ENCODE data around the gene FAT1. TPM values are rescaled to one million over a fixed set of nuclear protein-coding genes. Genes with fewer than 3 reads are reported as not detected.

FAT1 gene
- total RNA-seq, 1 donor from 2014 or later, result 84.3 TPM

DNA sequence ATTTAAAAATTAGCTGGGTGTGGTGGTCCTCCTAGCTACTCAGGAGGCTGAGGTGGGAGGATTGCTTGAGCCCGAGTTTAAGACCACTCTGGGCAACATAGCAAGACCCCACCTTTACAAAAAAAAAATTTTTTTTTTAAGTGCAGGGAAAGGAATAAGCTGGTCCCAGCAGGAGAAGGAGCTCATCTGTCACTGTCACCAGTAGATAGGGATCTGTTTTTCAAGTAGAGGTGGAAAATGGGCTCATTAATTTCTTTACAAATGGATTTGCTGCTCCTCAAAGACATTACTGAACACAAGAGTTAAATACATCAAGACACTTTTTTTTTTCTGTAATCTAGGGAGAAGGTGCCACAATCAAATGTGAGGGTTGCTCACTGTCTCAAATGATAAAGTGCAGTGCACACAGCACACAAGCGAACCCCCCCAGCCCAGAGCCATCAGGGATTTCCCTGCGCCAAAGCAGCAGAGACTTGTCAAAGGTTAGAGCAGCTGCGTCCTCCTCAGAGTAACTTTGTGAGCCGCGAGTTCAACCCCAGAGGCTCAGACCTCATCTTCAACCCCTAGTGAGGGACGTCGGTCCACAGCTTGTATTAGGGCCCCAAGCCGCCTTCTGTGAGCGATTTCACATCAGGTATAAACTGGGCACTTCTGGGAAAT is 154.0 kb downstream of the FAT1 start:
- Histone ChIP-seq H3K36me3 (no peaks in the 10 kb centered on the region), H3K4me1 (no peaks in the 10 kb centered on the region), H3K4me3 (peak overlapping the region; percentile 1), H3K27ac (no peak overlapping the region), H3K27me3 (no peaks in the 10 kb centered on the region), H3K9me3 (no peaks in the 10 kb centered on the region)
- no peak for DNase-seq
- no peak for ATAC-seq
- TF ChIP-seq, protein P1, sequence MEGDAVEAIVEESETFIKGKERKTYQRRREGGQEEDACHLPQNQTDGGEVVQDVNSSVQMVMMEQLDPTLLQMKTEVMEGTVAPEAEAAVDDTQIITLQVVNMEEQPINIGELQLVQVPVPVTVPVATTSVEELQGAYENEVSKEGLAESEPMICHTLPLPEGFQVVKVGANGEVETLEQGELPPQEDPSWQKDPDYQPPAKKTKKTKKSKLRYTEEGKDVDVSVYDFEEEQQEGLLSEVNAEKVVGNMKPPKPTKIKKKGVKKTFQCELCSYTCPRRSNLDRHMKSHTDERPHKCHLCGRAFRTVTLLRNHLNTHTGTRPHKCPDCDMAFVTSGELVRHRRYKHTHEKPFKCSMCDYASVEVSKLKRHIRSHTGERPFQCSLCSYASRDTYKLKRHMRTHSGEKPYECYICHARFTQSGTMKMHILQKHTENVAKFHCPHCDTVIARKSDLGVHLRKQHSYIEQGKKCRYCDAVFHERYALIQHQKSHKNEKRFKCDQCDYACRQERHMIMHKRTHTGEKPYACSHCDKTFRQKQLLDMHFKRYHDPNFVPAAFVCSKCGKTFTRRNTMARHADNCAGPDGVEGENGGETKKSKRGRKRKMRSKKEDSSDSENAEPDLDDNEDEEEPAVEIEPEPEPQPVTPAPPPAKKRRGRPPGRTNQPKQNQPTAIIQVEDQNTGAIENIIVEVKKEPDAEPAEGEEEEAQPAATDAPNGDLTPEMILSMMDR (IDR thresholded peaks at IDR 0.05), result no peak
- intact Hi-C loops (cut with DNase I), result no loop called here

DNA sequence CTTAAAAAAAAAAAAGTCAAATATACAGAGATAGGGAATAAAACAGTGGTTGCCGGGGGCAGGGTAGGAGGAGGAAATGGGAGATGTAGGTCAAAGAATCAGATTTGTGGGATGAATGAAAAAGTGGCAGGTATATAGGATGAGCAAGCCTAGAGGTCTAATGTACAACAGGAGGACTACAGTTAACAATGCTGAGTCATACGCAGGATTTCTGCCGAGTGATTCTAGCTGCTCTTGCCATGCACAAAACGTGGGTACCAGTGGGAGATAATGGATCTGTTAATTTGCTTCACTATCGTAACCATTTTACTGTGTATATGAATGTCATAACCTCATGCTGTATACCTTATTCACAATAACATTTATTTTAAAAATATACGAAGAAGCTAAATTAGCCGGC is 157.6 kb downstream of the FAT1 start:
- H3K27ac ChIP-seq, result no peak overlapping the region
- no peak overlapping the region for H3K4me3 ChIP-seq
- H3K27me3 ChIP-seq, result no peaks in the 10 kb centered on the region
- intact Hi-C loops (cut with DNase I), result no loop called here
- ATAC-seq, result no peak
- H3K9me3 ChIP-seq, result no peaks in the 10 kb centered on the region
- TF ChIP-seq, protein P1 (IDR thresholded peaks at IDR 0.05), result no peak
- H3K36me3 ChIP-seq, result no peaks in the 10 kb centered on the region
- no peak for DNase-seq
- H3K4me1 ChIP-seq, result no peaks in the 10 kb centered on the region

DNA sequence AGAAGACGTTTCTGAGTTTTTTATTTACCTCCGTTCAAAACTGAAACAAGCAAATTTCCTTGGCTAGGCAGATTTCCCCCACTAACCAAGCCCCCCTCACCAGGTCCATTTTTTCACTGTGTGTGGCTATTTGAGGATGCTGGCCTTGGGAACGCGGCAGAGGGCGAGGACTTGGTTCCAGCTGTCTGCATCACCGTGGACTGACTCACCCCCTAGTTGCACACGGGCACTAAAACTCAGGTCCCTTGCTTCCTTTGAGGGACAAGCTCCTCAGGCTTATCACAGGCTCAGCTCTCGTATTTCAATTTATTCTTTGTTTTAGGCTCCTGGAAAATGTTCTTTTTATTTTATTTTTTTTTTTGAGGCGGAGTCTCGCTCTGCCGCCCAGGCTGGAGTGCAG is 159.9 kb downstream of the FAT1 start:
- Histone ChIP-seq H3K4me3 (no peak overlapping the region), H3K27ac (no peak overlapping the region), H3K36me3 (no peaks in the 10 kb centered on the region), H3K27me3 (no peaks in the 10 kb centered on the region), H3K9me3 (no peaks in the 10 kb centered on the region), H3K4me1 (no peaks in the 10 kb centered on the region)
- DNase-seq (no peak), ATAC-seq (no peak)
- intact Hi-C loops (cut with DNase I), result no loop called here
- TF ChIP-seq, protein P1 (IDR thresholded peaks at IDR 0.05), result no peak

DNA sequence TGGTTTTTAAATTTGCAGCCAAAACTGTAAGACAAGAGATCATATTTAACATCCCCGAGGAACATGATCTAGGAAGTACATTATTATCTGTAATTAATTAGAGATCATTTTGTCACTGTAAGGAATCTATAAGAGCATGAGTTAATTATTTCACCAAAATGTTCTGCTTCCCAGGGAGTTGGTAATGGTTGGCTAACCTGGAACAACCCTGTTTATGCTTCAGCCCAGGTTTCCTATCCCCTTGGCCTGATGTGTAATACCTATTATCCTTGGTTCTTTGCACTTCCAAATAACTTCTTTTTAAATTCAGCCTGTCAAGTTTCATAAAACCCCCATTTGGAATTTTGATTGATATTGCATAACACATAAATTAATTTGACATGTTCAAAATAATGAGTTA is 161.9 kb downstream of the FAT1 start:
- H3K36me3 ChIP-seq, result no peaks in the 10 kb centered on the region
- no peaks in the 10 kb centered on the region for H3K4me1 ChIP-seq
- H3K9me3 ChIP-seq, result no peaks in the 10 kb centered on the region
- TF ChIP-seq, protein P1 (IDR thresholded peaks at IDR 0.05), result no peak
- no peaks in the 10 kb centered on the region for H3K27me3 ChIP-seq
- no peak overlapping the region for H3K27ac ChIP-seq
- no peak for ATAC-seq
- intact Hi-C loops (cut with DNase I), result no loop called here
- no peak overlapping the region for H3K4me3 ChIP-seq
- DNase-seq, result no peak

DNA sequence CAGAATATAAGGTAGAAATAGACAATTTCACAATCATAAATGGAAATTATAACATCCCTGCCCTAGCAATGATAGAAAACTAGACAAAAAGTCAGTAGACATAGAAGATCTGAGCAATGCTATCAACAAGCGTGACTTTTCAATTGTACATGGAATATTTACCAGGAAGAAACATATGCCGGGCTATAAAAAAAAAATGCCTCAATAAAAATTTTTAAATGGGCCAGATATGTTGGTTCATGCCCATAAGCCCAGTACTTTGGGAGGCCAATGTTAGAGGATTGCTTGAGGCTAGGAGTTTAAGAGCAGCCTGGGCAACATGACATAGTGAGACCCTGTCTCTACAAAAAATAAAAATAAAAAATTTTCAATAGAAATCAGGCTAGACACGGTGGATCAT is 163.0 kb downstream of the FAT1 start:
- H3K27ac ChIP-seq, result no peak overlapping the region
- ATAC-seq (no peak), DNase-seq (no peak)
- H3K4me1 ChIP-seq, result no peaks in the 10 kb centered on the region
- H3K27me3 ChIP-seq, result peaks cover 6% of the 10 kb centered on the region
- no peaks in the 10 kb centered on the region for H3K36me3 ChIP-seq
- TF ChIP-seq, protein P1 (IDR thresholded peaks at IDR 0.05), result no peak
- no peaks in the 10 kb centered on the region for H3K9me3 ChIP-seq
- H3K4me3 ChIP-seq, result no peak overlapping the region
- intact Hi-C loops (cut with DNase I), result no loop called here

DNA sequence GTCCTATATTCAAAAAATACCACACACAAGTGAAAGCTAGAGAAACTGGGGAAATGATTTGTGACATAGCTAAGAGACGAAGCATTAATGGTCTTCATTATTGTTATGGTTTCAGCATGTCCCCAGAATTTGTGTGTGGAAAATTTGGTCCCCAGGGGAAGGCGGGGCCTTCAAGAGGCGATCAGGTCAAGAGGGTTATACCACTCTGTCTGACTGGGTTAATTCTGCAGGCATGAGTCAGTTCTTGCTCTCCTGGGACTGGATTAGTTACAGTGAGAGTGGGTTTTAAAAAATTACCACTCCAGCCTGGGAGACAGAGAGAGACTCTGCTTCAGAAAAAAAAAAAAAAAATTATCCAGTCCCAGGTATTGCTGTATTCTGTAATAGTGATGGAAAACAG is 166.2 kb downstream of the FAT1 start:
- intact Hi-C loops (cut with DNase I), result no loop called here
- H3K9me3 ChIP-seq, result no peaks in the 10 kb centered on the region
- peak; percentile 54 for ATAC-seq
- no peaks in the 10 kb centered on the region for H3K4me1 ChIP-seq
- no peak overlapping the region for H3K27ac ChIP-seq
- no peak for DNase-seq
- TF ChIP-seq, protein P1 (IDR thresholded peaks at IDR 0.05), result no peak
- H3K27me3 ChIP-seq, result peaks cover 36% of the 10 kb centered on the region
- H3K4me3 ChIP-seq, result no peak overlapping the region
- no peaks in the 10 kb centered on the region for H3K36me3 ChIP-seq

Data from upper lobe of right lung (tissue), 1 donor.